Heart left ventricle (tissue), 13 donors: ENCODE data around the gene PHACTR1.

Experiments
- CTCF ChIP-seq, 12 donors: fragments of 200-600 bp; sonication (generic) in 4 of 12; IDR thresholded peaks; one replicate each; pipeline versions ENCODE4 v1.5.0 to v1.8.0; 2018 to 2022; ENCODE audit warnings: antibody characterized with exemption in 12 of 12, mild to moderate bottlenecking in 5 of 12
- POLR2A ChIP-seq, 2 donors: fragments of 450-650 bp; IDR thresholded peaks; one replicate each; pipeline ENCODE4 v1.6.1; 2017; ENCODE audit warnings: antibody characterized with exemption in 2 of 2, mild to moderate bottlenecking in 2 of 2, moderate library complexity in 2 of 2
- donor health status: ischemic (EF 13 %, LVEDD 7.1; RV severe dilation, severe dysfunction).
- donor health status: DM: no; HTN: yes; CAD: no.
- donor health status: DM: no; HTN: no; CAD: no.
- donor health status: ischemic (EF 25% LVEDD 6.9; RV normal size, moderate dysfunction).
- donor health status: ischemic (EF 25% LVEDD 5.7; RV mildly dilated, moderate dysfunction).
- donor health status: ischemic (EF 35%, LVEDD 5.7; RV mildly dilated, moderate dysfunction).
- donor health status: nonischemic (EF 11% LVEDD 7.7; RV severe dilation, severe dysfunction).
- donor health status: DM: yes; HTN: yes; CAD: no.
- donor health status: PGD.
- donor health status: ischemic (EF 29% LVEDD 5.4; RV normal size, mild dysfunction).
- donor health status: nonischemic (EF 23%, LVEDD 6.1; RV moderate dilation, normal function).

- TF ChIP-seq POLR2A (IDR thresholded peaks at IDR 0.05) (no peak), CTCF (IDR thresholded peaks at IDR 0.05) (no peak)
Measured at GRCh38 chr6:13034316-13034715, 317.7 kb downstream of the PHACTR1 start.
